HEK293 (cell line): ENCODE measurements around the gene AOAH.

Experiments
- CTCF ChIP-seq: fragments of 450-650 bp; formaldehyde crosslinking; IDR thresholded peaks from 2 replicates; pipeline ENCODE4 v1.5.1; 2016; ENCODE audit warnings: missing biosample characterization, missing genetic modification characterization
- ELK4 ChIP-seq: IDR thresholded peaks from 2 replicates; pipeline ENCODE4 v1.6.1; 2011; ENCODE audit warnings: mild to moderate bottlenecking, low read depth, low read length, borderline replicate concordance
- HOXA7 ChIP-seq: sonication (generic); formaldehyde crosslinking; IDR thresholded peaks from 2 replicates; pipeline ENCODE4 v1.8.1; 2022; ENCODE audit warnings: missing genetic modification reagents, borderline replicate concordance
- ZEB2 ChIP-seq: fragments of 450-650 bp; formaldehyde crosslinking; IDR thresholded peaks from 2 replicates; pipeline ENCODE4 v1.5.1; 2016; ENCODE audit warnings: missing biosample characterization, missing genetic modification characterization
- ZNF10 ChIP-seq: fragments of 450-650 bp; formaldehyde crosslinking; IDR thresholded peaks from 2 replicates; pipeline ENCODE4 v1.5.1; 2017; ENCODE audit warnings: missing biosample characterization, missing genetic modification characterization
- ZNF138 ChIP-seq: fragments of 450-650 bp; formaldehyde crosslinking; IDR thresholded peaks from 2 replicates; pipeline ENCODE4 v1.5.1; 2016; ENCODE audit warnings: missing biosample characterization, missing genetic modification characterization, borderline replicate concordance
- ZNF146 ChIP-seq: fragments of 450-650 bp; formaldehyde crosslinking; IDR thresholded peaks from 2 replicates; pipeline ENCODE4 v1.5.1; 2016; ENCODE audit warnings: missing biosample characterization, missing genetic modification characterization
- ZNF350 ChIP-seq: fragments of 450-650 bp; formaldehyde crosslinking; IDR thresholded peaks from 2 replicates; pipeline ENCODE4 v1.5.0; 2017; ENCODE audit warnings: missing biosample characterization, mild to moderate bottlenecking, missing genetic modification characterization
- ZNF398 ChIP-seq: fragments of 450-650 bp; formaldehyde crosslinking; IDR thresholded peaks from 2 replicates; pipeline ENCODE4 v1.5.1; 2017; ENCODE audit warnings: missing biosample characterization, missing genetic modification characterization
- ZNF830 ChIP-seq: fragments of 450-650 bp; IDR thresholded peaks from 2 replicates; pipeline ENCODE4 v1.5.0; 2018; ENCODE audit warnings: missing biosample characterization, missing genetic modification characterization, low read depth, mild to moderate bottlenecking, moderate library complexity

GRCh38 chr7:36717586-36717985 is 6.7 kb downstream of the AOAH start:
- no peak for TF ChIP-seq CTCF
- no peak for TF ChIP-seq HOXA7
- no peak for TF ChIP-seq ZNF10
- no peak for TF ChIP-seq ZEB2 (tag by site-specific recombination)
- no peak for TF ChIP-seq ELK4
- TF ChIP-seq ZNF830: no peak
- no peak for TF ChIP-seq ZNF146
- TF ChIP-seq ZNF350 (tag by site-specific recombination): no peak
- TF ChIP-seq ZNF398 (tag by site-specific recombination): no peak
- TF ChIP-seq ZNF138 (tag by site-specific recombination): no peak
